Heart left ventricle (tissue), 16 donors: ENCODE results near the gene DEFB124. TPM values are rescaled to one million over a fixed set of nuclear protein-coding genes. Genes with fewer than 3 reads are reported as not detected.

ENCODE experiments used
- ATAC-seq, 4 donors: fragments of 200-7000 bp; cut with Tn5 transposase; one replicate each; pipeline ENCODE4 v1.9.1; 2020 to 2022; ENCODE audit warnings: moderate library complexity in 4 of 4, mild to moderate bottlenecking in 3 of 4, moderate number of reproducible peaks in 1 of 4
- DNase-seq, 5 donors: peaks; one replicate each; pipeline ENCODE4 v3.0.0-alpha.2; 2020
- H3K27ac ChIP-seq, 12 donors: fragments of 200-600 bp; sonication (generic) in 4 of 12; one replicate each; pipeline versions ENCODE4 v1.5.0 to v1.8.0; 2016 to 2022; ENCODE audit warnings: mild to moderate bottlenecking in 2 of 12
- H3K27me3 ChIP-seq, 9 donors: fragments of 200-600 bp; sonication (generic) in 2 of 9; one replicate each; pipeline versions ENCODE4 v1.5.1 to v1.8.0; 2016 to 2022; ENCODE audit warnings: mild to moderate bottlenecking in 3 of 9
- H3K36me3 ChIP-seq, 9 donors: fragments of 200-600 bp; sonication (generic) in 2 of 9; one replicate each; pipeline versions ENCODE4 v1.5.0 to v1.8.0; 2018 to 2022; ENCODE audit warnings: mild to moderate bottlenecking in 2 of 9
- H3K4me1 ChIP-seq, 12 donors: fragments of 200-600 bp; sonication (generic) in 4 of 12; one replicate each; pipeline versions ENCODE4 v1.5.0 to v1.8.0; 2016 to 2022; ENCODE audit warnings: mild to moderate bottlenecking in 3 of 12
- H3K4me3 ChIP-seq, 12 donors: fragments of 200-600 bp; sonication (generic) in 4 of 12; one replicate each; pipeline versions ENCODE4 v1.5.0 to v1.8.0; 2017 to 2022; ENCODE audit warnings: mild to moderate bottlenecking in 9 of 12, moderate library complexity in 4 of 12
- H3K9me3 ChIP-seq, 12 donors: fragments of 200-600 bp; sonication (generic) in 4 of 12; one replicate each; pipeline versions ENCODE4 v1.5.0 to v1.8.0; 2016 to 2022; ENCODE audit warnings: mild to moderate bottlenecking in 1 of 12
- CTCF ChIP-seq, 12 donors: fragments of 200-600 bp; sonication (generic) in 4 of 12; IDR thresholded peaks; one replicate each; pipeline versions ENCODE4 v1.5.0 to v1.8.0; 2018 to 2022; ENCODE audit warnings: antibody characterized with exemption in 12 of 12, mild to moderate bottlenecking in 5 of 12
- POLR2A ChIP-seq, 2 donors: fragments of 450-650 bp; IDR thresholded peaks; one replicate each; pipeline ENCODE4 v1.6.1; 2017; ENCODE audit warnings: antibody characterized with exemption in 2 of 2, mild to moderate bottlenecking in 2 of 2, moderate library complexity in 2 of 2
- WGBS, 4 donors: extraction: QIAGEN DNeasy Blood & Tissue Kit in 2 of 4; methylation state at CpG; one replicate each; pipeline versions ENCODE4 v1.1.5 to v1.1.7; 2013 to 2018; 5-methylcytosine and 5-hydroxymethylcytosine counted together
- intact Hi-C, 10 donors: fragments of 100-400 bp; cut with DNase I; formaldehyde crosslinking; loops; one replicate each; pipeline versions ENCODE4 v1.11.1 to v1.14.2; 2022
- polyA plus RNA-seq, 2 donors: library from polyadenylated mRNA; stranded (reverse); fragments of 200-250 nt; gene quantifications; one replicate each; pipeline ENCODE4 v1.2.3, GENCODE V29; 2013
- total RNA-seq, 9 donors: library from RNA; depleted of rRNA in 2 of 9; stranded (reverse); fragments of >200 nt in 2 of 9; fragmentation: NEBNext Ultra II Directional in 3 of 9; extraction: Animal tissue kit (Norgen Biotek cat#: 25700) in 3 of 9; gene quantifications; one replicate each; pipeline versions ENCODE4 v1.1.0 to v1.2.4, GENCODE V29; 2016 to 2023
- donor health status: ischemic (EF 13 %, LVEDD 7.1; RV severe dilation, severe dysfunction).
- donor health status: healthy with polysubstance abuse.
- donor health status: DM: no; HTN: yes; CAD: no.
- donor health status: DM: no; HTN: no; CAD: no.
- donor health status: ischemic (EF 25% LVEDD 6.9; RV normal size, moderate dysfunction).
- donor health status: ischemic (EF 25% LVEDD 5.7; RV mildly dilated, moderate dysfunction).
- donor health status: healthy.
- donor health status: DM: yes; HTN: yes; CAD: no.
- donor health status: ischemic (EF 35%, LVEDD 5.7; RV mildly dilated, moderate dysfunction).
- donor health status: nonischemic (EF 11% LVEDD 7.7; RV severe dilation, severe dysfunction).
- donor health status: DM: yes; HTN: yes; CAD: no.
- donor health status: PGD.
- donor health status: ischemic (EF 29% LVEDD 5.4; RV normal size, mild dysfunction).
- donor health status: nonischemic (EF 23%, LVEDD 6.1; RV moderate dilation, normal function).

Gene DEFB124
- total and polyA plus RNA-seq, 11 donors = 0.76 TPM; not detected in 10

GRCh38 chr20:31452575-31452974 lies 22.4 kb downstream of the DEFB124 start:
- Histone ChIP-seq H3K4me1 (peaks cover 0 to 2% (median 0%) of the 10 kb centered on the region in 12 donors), H3K36me3 (no peaks in the 10 kb centered on the region), H3K27ac (no peak overlapping the region), H3K4me3 (no peak overlapping the region), H3K27me3 (peaks cover 0 to 19% (median 0%) of the 10 kb centered on the region in 9 donors), H3K9me3 (peaks cover 0 to 5% (median 0%) of the 10 kb centered on the region in 12 donors)
- intact Hi-C loops = no loop called here
- ATAC-seq = peak in 1 of 4 donors; percentile 44
- DNase-seq = no peak
- 64 to 75% (median 73%) methylated on average over 2 of the region's 2 CpGs for WGBS, 4 donors
- TF ChIP-seq POLR2A (IDR thresholded peaks at IDR 0.05) = no peak
- TF ChIP-seq CTCF (IDR thresholded peaks at IDR 0.05) = no peak

DNA sequence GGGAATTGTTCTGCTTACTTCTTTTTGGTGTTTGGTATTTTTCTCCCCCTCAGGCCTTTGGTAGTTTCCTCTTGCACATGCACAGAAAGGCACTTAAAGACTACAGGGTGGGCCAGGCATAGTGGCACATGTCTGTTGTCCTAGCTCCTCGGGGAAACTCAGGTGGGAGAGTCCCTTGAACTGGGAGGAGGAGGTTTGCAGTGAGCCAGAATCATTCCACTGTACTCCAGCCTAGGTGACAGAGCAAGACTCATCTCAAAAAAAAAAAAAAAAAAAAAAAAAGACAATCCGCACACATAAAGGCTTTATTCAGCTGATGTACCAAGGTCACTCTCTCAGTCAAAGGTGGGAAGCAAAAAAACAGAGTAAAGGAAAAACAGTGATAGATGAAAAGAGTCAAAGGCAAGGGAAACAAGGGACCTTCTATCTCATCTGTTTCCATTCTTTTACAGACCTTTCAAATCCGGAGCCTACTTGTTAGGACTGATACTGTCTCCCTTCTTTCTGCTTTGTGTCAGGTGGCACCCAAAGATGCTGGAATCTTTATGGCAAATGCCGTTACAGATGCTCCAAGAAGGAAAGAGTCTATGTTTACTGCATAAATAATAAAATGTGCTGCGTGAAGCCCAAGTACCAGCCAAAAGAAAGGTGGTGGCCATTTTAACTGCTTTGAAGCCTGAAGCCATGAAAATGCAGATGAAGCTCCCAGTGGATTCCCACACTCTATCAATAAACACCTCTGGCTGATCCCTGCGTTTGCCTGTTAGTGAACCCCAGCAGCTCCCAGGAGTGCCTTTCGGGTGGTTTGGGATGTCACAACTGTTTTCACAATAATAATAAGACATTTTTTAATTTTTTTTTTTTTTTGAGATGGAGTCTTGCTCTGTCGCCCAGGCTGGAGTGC lies 25.2 kb downstream of the DEFB124 start:
- H3K36me3 ChIP-seq = no peaks in the 10 kb centered on the region
- no peak for TF ChIP-seq CTCF (IDR thresholded peaks at IDR 0.05)
- no peak for TF ChIP-seq POLR2A (IDR thresholded peaks at IDR 0.05)
- WGBS, 4 donors = 64 to 73% (median 67%) methylated on average over 8 of the region's 8 CpGs
- no peak overlapping the region for H3K4me3 ChIP-seq
- H3K4me1 ChIP-seq = peaks cover 0 to 2% (median 0%) of the 10 kb centered on the region in 12 donors
- no peak for DNase-seq
- peaks cover 0 to 5% (median 0%) of the 10 kb centered on the region in 9 donors for H3K27me3 ChIP-seq
- H3K9me3 ChIP-seq = peaks cover 0 to 5% (median 0%) of the 10 kb centered on the region in 12 donors
- intact Hi-C loops = no loop called here
- no peak overlapping the region for H3K27ac ChIP-seq
- no peak for ATAC-seq

DNA sequence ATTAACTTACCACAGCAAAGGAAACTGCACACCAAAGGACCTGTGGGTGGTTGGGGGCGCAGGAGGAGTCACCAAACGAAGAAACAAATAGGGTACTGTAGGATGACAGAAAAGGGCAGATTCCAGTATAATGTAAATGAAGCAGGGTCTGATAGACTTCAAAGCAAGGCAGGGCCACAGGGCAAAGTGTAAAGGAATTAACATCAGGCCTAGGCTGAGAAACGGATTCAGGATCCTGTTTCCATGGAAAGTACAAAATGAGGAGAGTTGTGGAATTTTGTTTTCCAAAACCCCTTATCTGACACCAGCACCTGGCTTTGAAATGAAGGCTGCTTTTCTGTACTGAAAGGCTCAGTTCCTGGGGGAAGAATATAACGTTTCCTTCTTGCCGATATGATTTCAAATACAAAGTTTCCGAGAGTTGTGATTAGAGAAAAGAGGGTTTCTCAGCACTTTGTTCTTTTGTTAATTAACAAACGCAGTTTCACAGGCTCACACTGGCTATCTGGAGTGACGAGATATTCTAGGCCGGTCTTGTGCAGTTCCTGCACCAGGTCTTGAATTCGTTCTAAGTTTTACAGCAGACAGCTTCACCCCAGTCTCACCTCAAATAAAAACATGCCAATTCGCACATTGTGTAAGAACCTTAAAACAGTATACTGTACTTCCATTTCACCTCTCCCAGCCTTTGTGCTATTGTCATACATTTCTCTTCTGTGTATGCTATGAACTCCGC lies 28.7 kb downstream of the DEFB124 start:
- Histone ChIP-seq H3K4me1 (no peaks in the 10 kb centered on the region), H3K27me3 (peaks cover 0 to 4% (median 0%) of the 10 kb centered on the region in 9 donors), H3K4me3 (no peak overlapping the region), H3K36me3 (no peaks in the 10 kb centered on the region), H3K9me3 (peaks cover 0 to 5% (median 0%) of the 10 kb centered on the region in 12 donors), H3K27ac (no peak overlapping the region)
- intact Hi-C loops = no loop called here
- TF ChIP-seq POLR2A (IDR thresholded peaks at IDR 0.05) (no peak), CTCF (IDR thresholded peaks at IDR 0.05) (no peak)
- ATAC-seq (no peak), DNase-seq (no peak)
- WGBS, 4 donors = 61 to 70% (median 68%) methylated on average over 12 of the region's 12 CpGs
